GM19239 (cell line): ENCODE results near the gene ING4.
A peak's percentile ranks its signal among the peaks of the same experiment; 100 is the strongest.

Experiments
- DNase-seq: peaks from one replicate; pipeline ENCODE4 v3.0.0; 2011; ENCODE audit warnings: low spot score; ENCODE audit not compliant: insufficient read length
- FAIRE-seq: peaks from 2 replicates; lab custom pipeline; 2011; peaks lifted over from hg19 to GRCh38; lab: Jason Lieb, UNC

ING4 gene

GRCh38 chr12:6612652-6613014, 50.3 kb downstream of the ING4 start:
- FAIRE-seq (no peak), DNase-seq (no peak)

GRCh38 chr12:6612247-6612646, 50.7 kb downstream of the ING4 start:
- DNase-seq (no peak), FAIRE-seq (peak; percentile 44)

- no peak for DNase-seq
- FAIRE-seq: no peak
These were observed 54.2 kb downstream of the ING4 start for GRCh38 chr12:6608592-6609281.

- DNase-seq: peak; percentile 36
- peak; percentile 89 for FAIRE-seq
These were observed 54.9 kb downstream of the ING4 start for GRCh38 chr12:6607751-6608591.

- FAIRE-seq (no peak), DNase-seq (peak; percentile 32)
These were observed 56.4 kb downstream of the ING4 start for GRCh38 chr12:6606331-6607131.

- FAIRE-seq (peak; percentile 49), DNase-seq (no peak)
These were observed 57.2 kb downstream of the ING4 start for GRCh38 chr12:6605421-6606330.

- DNase-seq (no peak), FAIRE-seq (peak; percentile 74)
These were observed 58.5 kb downstream of the ING4 start for GRCh38 chr12:6604259-6605029.

GRCh38 chr12:6603095-6603567, 59.8 kb downstream of the ING4 start:
- DNase-seq: no peak
- no peak for FAIRE-seq

- DNase-seq (no peak), FAIRE-seq (no peak)
These were observed 60.4 kb downstream of the ING4 start for GRCh38 chr12:6602526-6602925.
